IPS-15b (cell line): ENCODE measurements around the gene GPATCH1.

ENCODE experiments used
- H3K27me3 ChIP-seq: one replicate; pipeline ENCODE4 v1.6.1; 2013; ENCODE audit warnings: low read length; ENCODE audit not compliant: control insufficient read depth, insufficient read depth
- H3K36me3 ChIP-seq: one replicate; pipeline ENCODE4 v1.6.1; 2013; ENCODE audit warnings: low read length; ENCODE audit not compliant: control insufficient read depth, insufficient read depth
- H3K4me1 ChIP-seq: one replicate; pipeline ENCODE4 v1.6.1; 2013; ENCODE audit warnings: mild to moderate bottlenecking, low read length; ENCODE audit not compliant: control insufficient read depth, insufficient read depth
- H3K4me3 ChIP-seq: one replicate; pipeline ENCODE4 v1.5.1; 2013; ENCODE audit warnings: low read depth, low read length
- H3K9ac ChIP-seq: one replicate; pipeline ENCODE4 v1.6.1; 2013; ENCODE audit warnings: low read depth, mild to moderate bottlenecking, low read length
- H3K9me3 ChIP-seq: one replicate; pipeline ENCODE4 v1.6.1; 2013; ENCODE audit warnings: mild to moderate bottlenecking, low read length; ENCODE audit not compliant: control insufficient read depth, insufficient read depth

GPATCH1 gene

GRCh38 chr19:33064792-33065550 lies 16.0 kb upstream of the GPATCH1 start, which contains the start of gene RHPN2:
TSS of gene RHPN2 (minus strand) at chr19:33064888. CDS start at chr19:33064852, 36 bp downstream.
- Histone ChIP-seq H3K36me3 (no peaks in the 10 kb centered on the region), H3K4me1 (peaks cover 2% of the 10 kb centered on the region), H3K9me3 (no peaks in the 10 kb centered on the region), H3K4me3 (peak within 1 kb of the TSS; percentile 83), H3K27me3 (peaks cover 2% of the 10 kb centered on the region), H3K9ac (peak within 1 kb of the TSS; percentile 54)

- Histone ChIP-seq H3K9me3 (no peaks in the 10 kb centered on the region), H3K36me3 (no peaks in the 10 kb centered on the region), H3K4me1 (peaks cover 2% of the 10 kb centered on the region), H3K9ac (no peak overlapping the region), H3K27me3 (peaks cover 2% of the 10 kb centered on the region), H3K4me3 (no peak overlapping the region)
Observed at GRCh38 chr19:33066543-33066942, 14.4 kb upstream of the GPATCH1 start.

DNA sequence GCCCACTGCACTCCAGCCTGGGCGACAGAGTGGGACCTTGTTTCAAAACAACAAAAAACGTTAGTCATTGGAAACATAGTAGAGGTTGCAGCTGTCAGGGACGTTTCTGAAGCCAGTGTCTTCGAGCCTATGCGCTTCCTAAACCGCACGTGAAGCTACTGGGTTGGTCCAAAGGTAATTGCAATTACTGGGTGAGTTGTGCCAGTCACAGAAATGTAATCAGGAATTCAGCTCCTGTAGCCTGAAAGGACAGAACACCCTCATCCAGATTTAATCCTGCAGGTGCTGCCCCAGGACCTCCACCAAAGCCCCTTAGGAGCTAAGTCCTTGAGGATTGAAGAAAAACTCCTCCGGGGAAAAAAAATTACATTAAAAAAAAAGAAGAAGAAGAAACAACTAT lies 13.9 kb upstream of the GPATCH1 start:
- no peaks in the 10 kb centered on the region for H3K9me3 ChIP-seq
- H3K4me1 ChIP-seq = peaks cover 2% of the 10 kb centered on the region
- no peak overlapping the region for H3K9ac ChIP-seq
- no peak overlapping the region for H3K4me3 ChIP-seq
- no peaks in the 10 kb centered on the region for H3K36me3 ChIP-seq
- H3K27me3 ChIP-seq = peaks cover 2% of the 10 kb centered on the region

- Histone ChIP-seq H3K27me3 (no peaks in the 10 kb centered on the region), H3K36me3 (no peaks in the 10 kb centered on the region), H3K9me3 (no peaks in the 10 kb centered on the region), H3K9ac (no peak overlapping the region), H3K4me3 (no peak overlapping the region), H3K4me1 (no peaks in the 10 kb centered on the region)
Observed at GRCh38 chr19:33071887-33072286, 9.1 kb upstream of the GPATCH1 start.

GRCh38 chr19:33075519-33075918 lies 5.5 kb upstream of the GPATCH1 start:
- Histone ChIP-seq H3K4me3 (no peak overlapping the region), H3K4me1 (no peaks in the 10 kb centered on the region), H3K27me3 (no peaks in the 10 kb centered on the region), H3K9ac (no peak overlapping the region), H3K36me3 (no peaks in the 10 kb centered on the region), H3K9me3 (no peaks in the 10 kb centered on the region)

- H3K4me3 ChIP-seq = no peak overlapping the region
- peaks cover 1% of the 10 kb centered on the region for H3K36me3 ChIP-seq
- H3K27me3 ChIP-seq = no peaks in the 10 kb centered on the region
- H3K4me1 ChIP-seq = peaks cover 3% of the 10 kb centered on the region
- no peak overlapping the region for H3K9ac ChIP-seq
- H3K9me3 ChIP-seq = no peaks in the 10 kb centered on the region
Observed at GRCh38 chr19:33085570-33086128, 4.7 kb downstream of the GPATCH1 start.

- peaks cover 9% of the 10 kb centered on the region for H3K36me3 ChIP-seq
- H3K4me1 ChIP-seq = peaks cover 2% of the 10 kb centered on the region
- H3K9ac ChIP-seq = no peak overlapping the region
- no peaks in the 10 kb centered on the region for H3K27me3 ChIP-seq
- no peak overlapping the region for H3K4me3 ChIP-seq
- H3K9me3 ChIP-seq = no peaks in the 10 kb centered on the region
Observed at GRCh38 chr19:33086955-33087354, 6.0 kb downstream of the GPATCH1 start.

- no peak overlapping the region for H3K9ac ChIP-seq
- H3K4me3 ChIP-seq = no peak overlapping the region
- H3K9me3 ChIP-seq = no peaks in the 10 kb centered on the region
- peaks cover 15% of the 10 kb centered on the region for H3K36me3 ChIP-seq
- no peaks in the 10 kb centered on the region for H3K4me1 ChIP-seq
- no peaks in the 10 kb centered on the region for H3K27me3 ChIP-seq
Observed at GRCh38 chr19:33089010-33089409, 8.0 kb downstream of the GPATCH1 start.

DNA sequence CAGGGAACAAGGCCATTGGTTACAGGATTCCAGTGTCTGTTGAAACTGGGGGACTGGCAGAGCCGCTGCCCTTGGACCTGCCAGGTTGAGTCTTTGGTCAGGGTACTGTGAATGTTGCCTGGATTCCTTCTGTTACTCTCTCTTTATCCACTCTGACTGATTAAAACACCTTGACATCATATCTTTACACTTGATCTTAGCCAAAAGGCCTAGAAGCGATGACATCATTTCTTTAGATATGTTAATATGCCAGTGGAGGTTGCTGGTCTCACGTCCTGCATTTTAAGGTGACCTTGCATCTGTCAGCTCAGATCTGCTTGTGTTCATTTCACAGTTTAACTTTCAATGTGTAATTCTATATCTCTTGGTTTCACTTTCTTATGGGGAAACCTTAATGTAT lies 9.2 kb downstream of the GPATCH1 start:
- H3K4me3 ChIP-seq = no peak overlapping the region
- no peaks in the 10 kb centered on the region for H3K9me3 ChIP-seq
- peaks cover 21% of the 10 kb centered on the region for H3K36me3 ChIP-seq
- H3K9ac ChIP-seq = no peak overlapping the region
- no peaks in the 10 kb centered on the region for H3K27me3 ChIP-seq
- no peaks in the 10 kb centered on the region for H3K4me1 ChIP-seq

GRCh38 chr19:33093420-33094210 lies 12.6 kb downstream of the GPATCH1 start:
- Histone ChIP-seq H3K9ac (no peak overlapping the region), H3K4me3 (no peak overlapping the region), H3K4me1 (no peaks in the 10 kb centered on the region), H3K9me3 (no peaks in the 10 kb centered on the region), H3K27me3 (no peaks in the 10 kb centered on the region), H3K36me3 (peaks cover 32% of the 10 kb centered on the region)

- H3K4me3 ChIP-seq = no peak overlapping the region
- H3K9me3 ChIP-seq = no peaks in the 10 kb centered on the region
- no peaks in the 10 kb centered on the region for H3K4me1 ChIP-seq
- peaks cover 32% of the 10 kb centered on the region for H3K36me3 ChIP-seq
- no peaks in the 10 kb centered on the region for H3K27me3 ChIP-seq
- H3K9ac ChIP-seq = no peak overlapping the region
Observed at GRCh38 chr19:33094436-33095067, 13.6 kb downstream of the GPATCH1 start.
